H54 (cell line): ENCODE measurements around the gene SLC1A4.

ENCODE experiments used
- DNase-seq: peaks from one replicate; pipeline ENCODE4 v3.0.0; 2011; ENCODE audit warnings: low spot score, mixed read lengths; ENCODE audit not compliant: insufficient read length
- FAIRE-seq: peaks from 3 replicates; lab custom pipeline; 2011; peaks lifted over from hg19 to GRCh38; lab: Jason Lieb, UNC
- POLR2A ChIP-seq: IDR thresholded peaks from 2 replicates; pipeline ENCODE4 v1.6.1; 2011; ENCODE audit warnings: low read depth, mild to moderate bottlenecking, low read length

SLC1A4 gene

DNA sequence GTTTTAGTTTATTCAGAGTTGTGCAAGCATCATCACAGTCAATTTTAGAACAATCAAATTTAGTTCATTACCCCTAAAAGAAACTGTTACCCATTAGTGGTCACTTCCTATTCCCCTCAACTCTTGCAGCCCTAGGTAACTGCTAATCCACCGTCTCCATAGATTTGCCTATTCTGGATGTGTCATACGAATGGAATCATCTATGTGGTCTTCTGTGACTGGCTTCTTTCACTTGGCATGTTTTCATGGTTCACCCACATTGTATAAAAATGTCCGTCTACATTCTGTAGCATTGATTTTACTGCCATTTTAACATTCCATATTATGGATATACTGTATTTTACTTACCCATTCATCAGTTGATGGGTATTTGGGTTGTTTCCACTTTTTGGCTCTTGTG is 61.7 kb downstream of the SLC1A4 start:
- FAIRE-seq (no peak), DNase-seq (no peak)
- no peak for TF ChIP-seq POLR2A

DNA sequence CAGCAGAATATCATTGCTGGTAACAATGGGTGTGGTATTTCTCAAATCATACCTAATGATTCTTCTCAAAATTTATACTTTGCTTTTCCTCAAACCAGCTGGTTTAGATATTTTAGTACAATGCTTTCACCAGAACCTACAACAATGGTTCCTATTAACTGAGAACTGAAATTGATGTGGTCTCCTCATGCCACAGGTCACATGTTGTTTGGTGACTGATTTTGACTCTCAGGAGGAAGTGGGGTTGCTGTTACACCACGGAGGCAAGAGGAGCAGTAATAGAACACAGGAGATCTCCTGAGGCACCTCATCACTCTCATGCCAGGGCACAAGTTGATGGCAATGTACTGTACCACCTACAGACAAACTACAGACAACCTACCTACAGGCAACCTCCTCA is 64.0 kb downstream of the SLC1A4 start:
- FAIRE-seq (no peak), DNase-seq (no peak)
- TF ChIP-seq POLR2A = no peak

DNA sequence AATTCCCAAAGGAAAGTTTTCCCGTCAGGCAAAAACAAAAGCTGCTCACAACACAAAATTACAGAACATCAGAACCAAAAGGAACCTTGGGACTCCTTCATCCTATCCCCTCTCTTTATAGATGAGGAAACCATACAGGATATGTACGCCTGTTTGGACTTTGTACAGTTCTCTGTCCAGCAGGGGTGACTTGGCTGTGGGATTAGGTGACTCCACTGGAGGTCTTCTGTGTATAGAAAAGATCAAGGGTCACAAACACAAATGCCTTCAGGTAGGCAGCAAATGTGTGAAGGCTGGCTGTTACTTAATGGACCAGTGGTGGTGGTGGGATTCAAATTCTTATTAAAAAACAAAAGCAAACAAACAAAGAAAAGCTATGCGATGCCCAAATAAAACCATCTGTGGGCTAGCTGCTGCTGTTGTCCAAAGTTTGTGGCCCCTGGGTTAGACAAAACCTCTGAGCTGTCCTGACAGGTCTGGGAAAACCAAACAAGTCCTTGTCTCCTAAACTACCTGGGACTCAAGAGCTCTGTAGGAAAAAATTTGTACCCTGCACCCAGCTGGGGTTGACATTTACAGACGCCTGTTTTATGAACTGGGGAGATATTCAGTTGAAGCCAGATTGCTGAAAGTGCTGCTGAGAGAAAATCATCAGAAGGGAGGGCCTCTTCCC is 65.7 kb downstream of the SLC1A4 start:
- DNase-seq (no peak), FAIRE-seq (no peak)
- no peak for TF ChIP-seq POLR2A

DNA sequence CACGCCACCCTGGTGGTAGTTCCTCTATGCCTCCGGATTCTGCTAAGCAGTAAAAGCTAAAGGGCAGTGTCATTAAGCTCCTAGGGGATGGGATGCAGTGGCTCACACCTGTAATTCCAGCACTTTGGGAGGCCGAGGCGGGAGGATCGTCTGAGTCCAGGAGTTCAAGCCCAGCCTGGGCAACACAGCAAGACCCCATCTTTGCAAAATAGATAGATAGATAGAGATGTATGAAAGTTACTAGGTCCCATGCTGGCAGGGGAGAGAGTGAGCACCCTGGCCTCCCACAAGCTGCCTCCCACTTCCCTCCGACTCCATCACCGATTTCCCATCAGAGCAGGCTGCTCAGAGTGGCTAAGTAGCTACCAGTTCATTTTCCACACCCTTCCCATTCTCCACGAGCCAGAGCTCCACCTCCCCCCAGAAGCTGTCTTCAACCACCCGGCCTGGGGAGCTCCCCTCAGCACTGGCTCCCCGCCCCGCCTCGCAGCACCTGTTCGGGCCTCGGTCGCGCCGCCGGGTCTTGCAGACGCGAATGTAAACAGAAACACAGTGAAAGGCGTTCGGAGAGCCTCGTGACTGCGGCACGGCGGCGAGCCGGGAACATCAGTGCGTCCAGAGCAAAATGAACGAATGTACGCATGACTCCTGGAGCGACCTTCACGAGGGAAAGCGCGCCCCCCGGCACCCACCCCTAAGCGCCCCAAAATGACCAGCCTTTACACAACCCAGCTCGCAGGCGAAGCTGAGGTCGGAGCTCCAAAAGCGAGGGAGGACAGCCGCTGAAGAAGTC is 66.4 kb downstream of the SLC1A4 start:
- peak; percentile 57 for DNase-seq
- TF ChIP-seq POLR2A = no peak
- no peak for FAIRE-seq

DNA sequence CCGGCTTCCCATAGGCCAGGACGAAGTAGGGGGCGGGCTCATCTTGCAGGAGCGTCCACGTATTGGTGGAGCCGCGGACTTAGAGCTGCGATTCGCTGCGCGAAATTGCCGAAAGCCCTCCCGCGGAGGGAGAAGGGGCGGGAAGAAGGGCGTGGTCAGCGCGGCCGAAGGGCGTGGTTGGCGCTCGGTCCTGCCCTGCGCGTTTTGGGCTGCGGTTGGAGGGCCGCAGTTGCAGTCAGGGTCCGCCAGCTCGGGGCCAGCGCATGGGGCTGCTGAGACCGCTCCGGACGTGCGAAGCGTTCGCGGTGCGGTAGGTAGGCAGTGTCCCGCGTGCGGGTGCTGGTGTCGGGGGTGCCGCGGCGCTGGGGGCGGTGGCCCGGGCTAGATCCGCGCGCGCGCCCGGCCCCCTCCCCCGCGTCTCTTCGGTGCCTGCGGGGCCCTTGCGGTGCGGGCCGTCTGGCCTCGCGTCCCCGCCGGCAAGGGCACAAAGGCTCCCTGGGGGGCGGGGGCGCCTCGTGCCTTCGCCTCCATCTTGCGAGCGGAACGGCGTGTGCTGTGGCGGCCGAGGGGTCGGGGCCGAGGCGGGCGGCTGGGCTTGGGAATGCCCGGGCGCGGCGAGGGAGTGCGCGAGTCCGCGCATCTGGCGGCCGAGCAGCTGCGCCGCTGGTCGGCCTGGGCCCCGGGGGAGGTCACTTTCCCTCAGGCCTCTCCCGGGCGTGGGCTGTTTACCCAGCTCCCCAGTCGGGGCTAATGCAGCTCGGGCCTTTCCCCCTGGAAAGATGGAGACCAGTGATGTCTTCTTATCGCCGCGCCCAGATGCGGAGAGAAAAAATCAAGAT is 67.2 kb downstream of the SLC1A4 start, which contains the start of gene CEP68:
Gene CEP68 (plus strand): TSS at position 202 of the 839 bp plus-strand sequence. CDS start 13,029 bp downstream, outside the sequence.
- TF ChIP-seq POLR2A = peak; percentile 91
- peak; percentile 94 for FAIRE-seq
- peak; percentile 95 for DNase-seq

DNA sequence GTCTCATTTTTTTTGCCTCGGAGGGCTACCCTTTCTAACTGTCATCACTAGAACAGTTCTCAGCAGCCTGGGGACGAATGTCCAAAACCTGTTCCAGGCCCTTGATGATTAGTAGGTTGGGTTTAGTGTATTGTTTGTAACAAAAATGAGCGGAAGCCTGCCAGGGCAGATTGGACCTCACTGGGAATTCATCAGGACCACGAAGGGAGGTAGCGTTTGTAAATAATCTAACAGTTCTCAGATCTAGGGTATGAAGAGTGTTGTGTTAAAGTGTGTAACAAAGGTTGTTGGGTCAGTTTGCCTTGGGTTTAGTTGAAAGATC is 67.8 kb downstream of the SLC1A4 start:
- TF ChIP-seq POLR2A = no peak
- FAIRE-seq = no peak
- no peak for DNase-seq

DNA sequence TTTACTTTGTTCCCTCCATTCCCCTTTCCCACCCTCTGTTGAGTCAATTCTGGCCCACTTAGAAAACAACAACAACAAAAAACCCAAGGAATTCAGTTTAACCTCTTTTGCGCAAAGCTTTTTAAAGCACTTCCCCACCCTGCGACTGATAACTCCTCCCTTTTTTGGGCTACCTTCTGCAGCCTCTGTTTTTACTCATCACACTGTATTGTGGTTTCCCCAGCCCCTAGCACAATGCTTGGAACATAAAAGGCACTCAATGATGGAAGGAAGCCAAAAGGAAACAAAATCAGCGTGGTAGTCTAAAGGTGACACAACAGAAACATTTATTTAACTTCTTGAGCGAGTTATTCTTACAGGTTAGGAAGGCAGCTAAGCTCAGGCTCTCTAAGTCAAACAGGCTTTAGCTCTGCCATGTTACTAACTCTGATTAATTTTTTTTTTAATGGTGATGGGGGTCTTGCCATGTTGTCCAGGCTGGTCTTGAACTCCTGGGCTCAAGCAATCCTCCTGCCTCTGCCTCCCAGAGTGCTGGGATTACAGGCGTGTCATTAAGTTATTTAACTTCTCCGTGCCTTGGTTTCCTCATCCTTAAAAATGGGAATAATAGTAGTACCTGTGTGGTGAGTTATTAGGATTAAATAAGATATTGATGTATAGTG is 68.3 kb downstream of the SLC1A4 start:
- DNase-seq = no peak
- FAIRE-seq = no peak

DNA sequence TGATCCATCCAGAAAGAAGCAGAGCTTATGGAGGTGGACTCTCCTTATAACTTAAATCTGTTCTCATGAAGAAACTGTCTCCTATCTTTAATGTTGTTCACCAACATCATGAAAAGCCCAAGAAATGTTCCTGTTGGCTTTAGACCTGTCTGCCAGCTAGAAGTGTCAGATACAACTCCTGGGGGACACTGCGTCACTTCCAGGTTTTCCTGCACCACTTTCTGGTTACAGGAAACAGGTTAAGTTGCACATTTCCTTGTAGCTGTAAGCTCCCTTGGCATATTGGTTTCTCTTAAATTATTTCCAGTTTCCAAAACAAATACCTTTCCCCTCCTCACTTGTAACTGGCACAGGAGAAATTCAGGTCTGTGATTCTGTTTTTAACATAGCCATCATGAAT is 69.9 kb downstream of the SLC1A4 start:
- no peak for DNase-seq
- no peak for FAIRE-seq
- no peak for TF ChIP-seq POLR2A

More for the DNA sequence above, 68.3 kb downstream of the SLC1A4 start:
- TF ChIP-seq POLR2A = no peak

DNA sequence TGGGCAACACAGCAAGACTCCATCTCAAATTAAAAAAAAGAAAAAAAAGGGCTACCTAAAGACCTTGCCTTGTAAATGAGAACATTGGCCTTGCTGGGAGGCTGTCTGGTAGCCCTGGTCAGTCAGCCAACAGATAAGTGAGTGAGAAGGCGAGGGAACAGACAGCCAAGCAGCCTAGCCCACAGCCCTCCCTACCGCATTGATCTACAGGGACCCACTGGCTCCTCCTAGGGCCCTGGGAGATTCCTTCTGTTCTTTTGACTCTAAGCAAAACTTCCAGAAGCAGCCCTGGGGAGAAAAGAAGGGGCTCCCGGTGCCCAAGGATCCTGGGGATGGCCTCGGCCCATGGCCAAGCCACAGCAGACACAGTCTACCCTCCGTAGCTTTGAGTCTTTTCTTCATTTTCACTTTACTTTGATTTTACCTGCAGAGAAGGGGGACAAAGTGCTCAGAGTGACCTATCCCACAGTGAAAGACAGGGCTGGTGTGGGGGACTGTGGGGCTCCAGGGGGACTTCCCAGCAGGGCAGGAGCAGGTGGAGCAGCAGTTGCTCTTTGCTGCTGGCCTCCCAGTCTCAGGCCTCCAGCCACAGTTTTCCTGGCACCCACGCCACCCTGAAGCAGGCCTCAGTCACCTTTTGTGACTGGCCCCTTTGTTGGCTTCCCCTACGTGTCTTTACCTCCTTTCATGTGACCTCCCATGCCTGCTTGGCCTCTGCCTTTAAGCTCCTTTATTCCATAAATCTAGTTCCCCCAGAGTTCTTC is 72.1 kb downstream of the SLC1A4 start:
- TF ChIP-seq POLR2A = no peak
- no peak for DNase-seq
- FAIRE-seq = no peak

DNA sequence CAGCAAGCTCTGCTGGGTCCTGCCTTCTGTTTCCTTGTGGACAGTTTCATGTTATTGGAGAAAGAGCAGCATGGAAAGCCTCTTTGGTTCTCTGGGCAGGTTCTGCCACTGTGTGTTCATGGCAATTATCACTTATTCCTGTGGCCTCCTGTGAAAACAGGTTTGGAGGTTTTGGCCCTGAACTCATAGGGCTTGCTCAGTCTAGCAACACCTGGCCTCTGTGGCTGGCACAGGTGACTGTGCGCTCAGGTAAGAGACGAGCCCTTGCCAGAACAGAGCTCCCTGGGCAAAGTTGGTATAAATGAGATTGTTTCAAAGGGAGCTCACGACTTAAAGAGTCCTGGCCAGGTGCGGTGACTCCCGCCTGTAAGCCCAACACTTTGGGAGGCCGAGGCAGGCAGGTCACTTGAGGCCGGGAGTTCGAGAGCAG is 72.7 kb downstream of the SLC1A4 start:
- no peak for TF ChIP-seq POLR2A
- no peak for DNase-seq
- no peak for FAIRE-seq

DNA sequence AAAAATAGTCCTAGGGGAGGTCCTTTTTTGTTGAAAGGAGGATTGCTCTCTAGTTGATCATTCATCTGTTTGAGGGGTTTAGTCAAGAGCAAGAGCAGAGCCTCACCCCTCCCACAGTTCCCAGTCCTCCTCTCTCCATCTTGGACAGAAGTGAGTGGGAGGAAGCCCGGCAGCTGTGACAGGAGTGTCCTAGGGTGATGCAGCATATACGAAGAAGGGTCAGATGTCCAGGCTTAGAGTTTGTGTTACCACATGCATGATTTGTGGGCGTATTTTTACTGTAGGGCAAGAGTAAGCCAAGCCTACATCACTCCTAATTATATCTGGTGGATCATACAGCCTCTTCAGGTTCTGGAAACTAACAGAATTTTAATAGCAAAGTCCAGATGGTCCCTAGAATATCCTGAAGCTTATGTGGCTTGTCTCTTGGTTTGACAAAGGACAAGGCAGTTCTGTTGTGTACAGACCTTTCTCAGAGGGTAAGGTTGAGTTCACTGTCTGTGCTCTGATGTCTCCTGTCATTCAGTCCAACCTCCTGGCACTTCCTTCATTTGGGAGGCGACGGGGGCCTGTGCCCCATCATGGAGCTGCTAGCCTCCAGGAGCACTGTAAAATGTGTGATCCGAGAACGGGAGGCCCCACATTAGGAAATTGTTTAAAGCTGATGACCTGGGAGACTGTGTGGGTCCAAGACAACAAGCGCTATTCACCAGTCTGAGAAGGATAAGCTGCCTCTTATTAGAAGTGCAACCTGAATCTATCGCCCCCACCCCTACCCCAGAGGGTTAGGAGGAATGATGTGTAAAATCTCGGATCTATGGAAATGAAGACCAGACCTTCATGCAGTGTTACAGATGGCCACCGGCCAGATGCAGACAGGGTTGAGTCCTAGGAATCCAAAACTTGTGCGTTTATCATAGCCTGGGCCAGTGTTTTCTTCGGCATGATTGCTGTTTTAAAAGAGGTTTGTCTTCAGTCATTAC is 73.9 kb downstream of the SLC1A4 start:
- TF ChIP-seq POLR2A = no peak
- FAIRE-seq (no peak), DNase-seq (no peak)

DNA sequence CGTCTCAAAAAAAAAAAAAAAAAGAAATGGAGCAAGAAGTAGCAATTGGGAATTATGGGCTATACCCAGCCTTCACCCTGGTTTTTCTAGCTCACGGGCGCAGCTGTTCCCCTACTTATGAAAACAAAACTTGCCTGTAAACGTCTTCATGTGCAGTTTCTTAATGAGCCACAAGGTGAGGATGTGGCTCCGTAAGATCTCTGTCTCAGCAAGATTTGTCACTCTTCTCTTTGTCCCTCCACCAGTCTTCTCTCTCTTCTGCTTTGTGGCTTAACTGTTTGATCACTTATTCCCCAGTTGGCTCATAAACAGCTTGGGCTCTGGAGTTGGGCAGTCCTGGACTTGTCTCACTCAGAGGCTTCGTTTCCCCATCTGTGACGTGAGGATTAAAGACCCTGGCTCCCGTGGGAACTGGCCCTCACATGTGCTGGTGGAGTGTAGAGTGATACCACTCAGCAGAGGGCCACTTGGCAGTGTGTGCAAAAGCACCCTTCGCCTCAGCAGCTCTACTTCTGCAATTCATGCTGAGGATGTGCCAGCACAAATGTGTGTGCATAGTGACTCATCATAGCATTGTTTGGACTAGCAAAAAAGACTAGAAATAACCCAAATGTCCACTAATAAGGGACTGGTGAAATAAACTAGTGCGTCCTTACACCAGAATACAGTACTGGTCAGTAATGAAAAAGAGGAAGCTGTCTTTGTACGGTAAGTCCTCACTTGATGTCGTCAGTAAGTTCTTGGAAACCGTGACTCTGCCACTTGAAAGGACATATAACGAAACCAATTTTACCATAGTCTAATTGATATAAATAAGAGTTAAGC is 75.7 kb downstream of the SLC1A4 start:
- FAIRE-seq (peak; percentile 30), DNase-seq (peak; percentile 49)
- TF ChIP-seq POLR2A = no peak
